Measurements from ENCODE around the gene TNS1. TPM values are rescaled to one million over a fixed set of nuclear protein-coding genes. Genes with fewer than 3 reads are reported as not detected.

TNS1 gene
- total RNA-seq, 1 donor from 2014 or later, result 0.13 TPM

GRCh38 chr2:217834057-217834620 is 168.7 kb downstream of the TNS1 start:
- no peak overlapping the region for H3K27ac Mint-ChIP-seq
- ATAC-seq (ENCODE audit: low read depth) (no peak), DNase-seq (no peak)
- CTCF ChIA-PET, result no interaction called here
- H3K9me3 Mint-ChIP-seq, result no peaks in the 10 kb centered on the region
- peaks cover 13% of the 10 kb centered on the region for H3K27me3 Mint-ChIP-seq
- intact Hi-C loops (cut with micrococcal nuclease), result no loop called here
- H3K4me1 Mint-ChIP-seq, result no peaks in the 10 kb centered on the region
- no peak overlapping the region for H3K4me3 Mint-ChIP-seq
- POLR2A ChIA-PET, result no interaction called here
- no peak for TF ChIP-seq CTCF (IDR thresholded peaks at IDR 0.05)
- no peaks in the 10 kb centered on the region for H3K36me3 Mint-ChIP-seq (ENCODE audit: low read depth)

- intact Hi-C loops (cut with micrococcal nuclease), result no loop called here
- H3K4me1 Mint-ChIP-seq, result no peaks in the 10 kb centered on the region
- peaks cover 13% of the 10 kb centered on the region for H3K27me3 Mint-ChIP-seq
- H3K27ac Mint-ChIP-seq, result no peak overlapping the region
- H3K36me3 Mint-ChIP-seq (ENCODE audit: low read depth), result no peaks in the 10 kb centered on the region
- DNase-seq (no peak), ATAC-seq (ENCODE audit: low read depth) (no peak)
- ChIA-PET POLR2A (no interaction called here), CTCF (no interaction called here)
- H3K9me3 Mint-ChIP-seq, result no peaks in the 10 kb centered on the region
- H3K4me3 Mint-ChIP-seq, result no peak overlapping the region
- no peak for TF ChIP-seq CTCF (IDR thresholded peaks at IDR 0.05)
These were observed 169.4 kb downstream of the TNS1 start for GRCh38 chr2:217833439-217833838.

DNA sequence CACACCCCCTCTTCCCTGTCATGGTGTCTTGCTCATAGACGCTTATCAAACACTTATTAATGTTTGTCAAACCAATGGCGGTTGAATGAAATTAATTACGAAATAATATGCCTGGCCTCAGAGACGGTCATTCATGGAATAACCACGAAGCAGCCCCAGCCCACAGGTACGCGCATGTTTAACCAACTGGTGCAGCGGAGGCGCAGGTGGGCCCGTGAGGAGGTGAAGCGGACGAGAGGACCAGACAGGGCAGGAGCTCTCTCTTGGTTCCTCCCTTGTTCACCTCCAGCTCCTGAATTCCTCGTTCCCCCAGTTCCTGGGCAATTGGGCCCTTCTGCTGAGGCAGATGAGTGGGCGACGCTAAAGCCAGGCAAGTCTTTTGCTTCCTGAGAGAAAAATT is 169.8 kb downstream of the TNS1 start:
- no peak for DNase-seq
- no peak overlapping the region for H3K27ac Mint-ChIP-seq
- ATAC-seq (ENCODE audit: low read depth), result no peak
- H3K27me3 Mint-ChIP-seq, result peaks cover 10% of the 10 kb centered on the region
- ChIA-PET CTCF (no interaction called here), POLR2A (no interaction called here)
- H3K4me1 Mint-ChIP-seq, result no peaks in the 10 kb centered on the region
- no peak overlapping the region for H3K4me3 Mint-ChIP-seq
- H3K36me3 Mint-ChIP-seq (ENCODE audit: low read depth), result no peaks in the 10 kb centered on the region
- no peak for TF ChIP-seq CTCF (IDR thresholded peaks at IDR 0.05)
- no peaks in the 10 kb centered on the region for H3K9me3 Mint-ChIP-seq
- intact Hi-C loops (cut with micrococcal nuclease), result no loop called here

GRCh38 chr2:217832115-217832514 is 170.7 kb downstream of the TNS1 start:
- POLR2A ChIA-PET, result no interaction called here
- DNase-seq (no peak), ATAC-seq (ENCODE audit: low read depth) (no peak)
- no peaks in the 10 kb centered on the region for H3K36me3 Mint-ChIP-seq (ENCODE audit: low read depth)
- no peaks in the 10 kb centered on the region for H3K9me3 Mint-ChIP-seq
- intact Hi-C loops (cut with micrococcal nuclease), result no loop called here
- TF ChIP-seq CTCF (IDR thresholded peaks at IDR 0.05), result no peak
- CTCF ChIA-PET, result no interaction called here
- no peak overlapping the region for H3K4me3 Mint-ChIP-seq
- H3K4me1 Mint-ChIP-seq, result no peaks in the 10 kb centered on the region
- peaks cover 8% of the 10 kb centered on the region for H3K27me3 Mint-ChIP-seq
- H3K27ac Mint-ChIP-seq, result no peak overlapping the region

GRCh38 chr2:217831306-217831705 is 171.5 kb downstream of the TNS1 start:
- no peak for ATAC-seq (ENCODE audit: low read depth)
- ChIA-PET CTCF (no interaction called here), POLR2A (no interaction called here)
- Mint-ChIP-seq H3K36me3 (ENCODE audit: low read depth) (no peaks in the 10 kb centered on the region), H3K9me3 (no peaks in the 10 kb centered on the region), H3K4me3 (no peak overlapping the region), H3K27ac (no peak overlapping the region), H3K27me3 (peaks cover 4% of the 10 kb centered on the region), H3K4me1 (no peaks in the 10 kb centered on the region)
- no peak for TF ChIP-seq CTCF (IDR thresholded peaks at IDR 0.05)
- DNase-seq, result no peak
- intact Hi-C loops (cut with micrococcal nuclease), result no loop called here

Measured in activated B cell treated with CpG ODN at 0.5 μM for 24 hours (primary cell).